DMS53 treated with DMSO at 0.1 percent for 48 hours (cell line): ENCODE data around the gene OR6K2.

Experiments
- DNase-seq: peaks from one replicate; lab custom pipeline; 2025; ENCODE audit not compliant: unreplicated experiment; lab: John Stamatoyannopoulos, UW

The OR6K2 gene

GRCh38 chr1:158686111-158687009, 14.1 kb downstream of the OR6K2 start, which contains the start of gene SPTA1:
Gene SPTA1 (minus strand): TSS chr1:158686715. CDS start chr1:158686517, 198 bp downstream.
- no peak for DNase-seq

GRCh38 chr1:158685085-158685484, 15.4 kb downstream of the OR6K2 start:
- no peak for DNase-seq

DNA sequence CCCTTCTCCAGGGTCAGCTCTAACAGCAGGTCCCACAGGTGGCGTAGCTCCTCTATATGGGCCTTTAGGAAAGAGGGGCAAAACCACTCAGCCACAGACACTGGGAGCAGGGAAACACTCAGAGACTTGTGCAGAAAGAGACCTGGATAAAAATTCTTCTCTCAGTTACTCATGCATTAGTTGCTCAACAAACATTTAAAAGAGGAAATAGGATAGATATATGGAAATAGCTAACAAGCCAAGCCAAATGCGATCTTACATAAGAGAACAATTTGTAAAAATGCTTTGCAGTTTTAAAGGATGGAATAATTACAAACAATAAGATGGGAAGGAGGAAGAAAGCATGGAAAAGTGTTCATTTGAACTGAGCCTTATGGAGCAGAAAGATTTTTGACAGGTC, 18.8 kb downstream of the OR6K2 start:
- no peak for DNase-seq

DNA sequence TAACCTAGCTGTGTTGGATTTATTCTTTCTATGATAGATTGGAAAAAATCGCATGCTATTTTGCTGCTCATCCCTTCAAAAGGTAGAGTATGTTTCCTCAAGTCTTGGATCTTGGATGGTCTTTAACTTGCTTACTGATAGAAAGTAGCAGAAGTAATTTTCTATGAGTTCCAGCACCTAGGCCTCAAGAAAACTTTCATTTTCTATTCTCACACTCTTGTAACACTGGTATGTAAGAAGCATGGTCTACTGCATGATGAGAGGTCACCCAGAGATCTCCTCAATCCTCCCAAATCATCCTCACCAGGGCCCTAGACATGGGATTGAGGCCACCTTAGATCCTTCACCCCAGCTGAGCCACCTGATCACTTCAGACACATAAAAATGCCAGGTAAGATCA, 21.2 kb downstream of the OR6K2 start:
- no peak for DNase-seq

GRCh38 chr1:158675563-158676323, 24.7 kb downstream of the OR6K2 start:
- no peak for DNase-seq

GRCh38 chr1:158674302-158674701, 26.1 kb downstream of the OR6K2 start:
- DNase-seq, result no peak

- no peak for DNase-seq
Measured at GRCh38 chr1:158666037-158666436, 34.4 kb downstream of the OR6K2 start.

DNA sequence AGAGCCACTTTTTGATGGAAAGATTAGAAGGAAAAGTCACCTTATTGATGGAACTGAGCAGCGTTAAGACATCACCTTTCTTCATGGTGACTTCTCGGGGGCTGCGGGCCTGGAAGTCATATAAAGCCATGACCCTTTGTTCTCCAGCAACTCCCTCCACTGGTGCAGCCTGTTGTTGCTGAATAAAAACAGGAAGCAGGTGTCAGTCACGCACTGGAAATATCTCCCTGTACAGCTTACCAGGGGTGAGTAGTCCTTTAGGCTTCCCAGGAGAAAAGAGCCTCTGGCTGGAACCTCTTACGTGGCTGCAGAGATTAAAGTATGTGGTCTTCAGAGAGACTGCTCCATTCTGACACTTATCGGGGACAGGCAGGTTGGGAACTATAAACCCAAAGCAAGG, 45.9 kb downstream of the OR6K2 start:
- DNase-seq, result peak; percentile 69

GRCh38 chr1:158654086-158654485, 46.4 kb downstream of the OR6K2 start:
- DNase-seq, result no peak

DNA sequence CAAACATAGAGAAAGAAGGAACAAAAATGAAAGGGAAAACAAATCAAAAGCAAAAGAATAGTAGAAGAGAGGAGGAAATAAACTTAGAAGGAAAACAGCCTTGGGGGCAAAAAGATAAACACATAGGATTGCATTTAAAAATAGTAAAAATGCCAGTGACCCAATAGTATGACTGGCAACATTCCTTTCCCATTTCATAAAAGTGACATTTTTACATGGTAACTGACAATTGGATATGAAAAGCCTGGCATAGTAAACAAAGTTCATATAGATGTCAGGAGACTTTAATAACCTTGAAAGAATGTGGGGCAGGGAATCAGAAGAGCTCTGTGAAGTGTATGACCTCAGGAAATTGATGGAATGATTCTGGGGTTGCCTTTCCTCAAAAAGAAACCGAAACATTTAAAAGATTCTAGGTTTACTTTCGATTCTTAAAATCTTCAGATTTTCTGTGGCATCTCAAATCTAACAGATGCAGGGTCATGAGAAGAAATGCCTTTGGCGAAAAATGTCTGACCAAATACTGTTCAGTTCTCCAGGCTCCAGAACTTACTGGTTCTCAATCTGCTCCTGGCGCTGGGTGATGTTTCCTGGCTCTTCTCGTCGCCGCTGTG, 47.6 kb downstream of the OR6K2 start:
- DNase-seq, result no peak
